Inferior parietal cortex (tissue), 1 donor: Measurements from ENCODE around the gene STAT2.
"Not testable (repeated sequence)": the region's sequence is repeated elsewhere in the genome, so short reads cannot be mapped to it uniquely, and the experiment has no call there.

Experiments
- DNase-seq: peaks from one replicate; pipeline ENCODE4 v3.0.0-alpha.2; 2016; ENCODE audit errors: extremely low spot score

STAT2 gene

DNA sequence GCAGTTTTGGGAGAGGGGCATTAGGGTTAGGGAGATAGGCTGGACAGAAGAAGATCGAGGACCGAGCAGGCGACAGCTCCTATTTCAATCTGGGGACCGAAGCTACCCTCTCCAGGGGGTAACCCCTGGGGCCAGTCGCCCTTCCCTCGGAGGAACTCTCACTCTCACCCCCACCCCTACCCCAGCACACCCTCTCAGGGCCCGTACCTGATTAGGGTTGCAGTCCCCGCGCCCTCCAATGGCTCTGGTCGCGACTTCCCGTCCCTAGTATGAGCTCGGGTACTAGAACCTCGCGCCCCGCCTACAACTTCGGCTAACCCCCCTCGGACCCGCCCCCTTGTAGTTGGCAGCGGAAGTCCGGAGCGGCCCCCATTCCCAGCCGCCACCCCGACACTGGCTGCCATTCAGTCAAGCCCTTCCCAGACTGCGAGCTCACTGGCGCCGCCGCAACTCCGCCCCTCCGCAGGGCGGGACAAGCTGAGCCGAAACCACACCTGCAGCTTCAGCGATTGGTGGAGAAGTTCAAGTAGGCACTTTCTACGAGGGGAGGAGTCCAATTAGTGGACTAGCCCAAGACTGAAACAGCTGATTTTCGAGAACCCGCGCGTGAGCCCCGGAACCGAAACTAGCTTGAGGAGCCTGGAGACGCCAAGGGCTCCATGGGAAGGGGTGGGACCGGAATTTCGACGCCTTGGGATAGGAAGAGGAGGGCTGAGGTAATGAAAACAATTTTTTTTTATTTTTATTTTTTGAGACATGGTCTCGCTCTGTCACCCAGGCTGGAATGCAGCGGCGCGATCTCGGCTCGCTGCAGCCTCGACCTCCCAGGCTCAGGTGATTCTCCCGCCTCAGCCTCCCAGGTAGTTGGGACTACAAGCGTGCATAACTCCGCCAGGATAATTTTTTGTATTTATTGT lies at the start of gene STAT2:
TSS of gene STAT2 (minus strand) at position 257 of the 917 bp plus-strand sequence. CDS start 3,536 bp downstream, outside the sequence.
- peak; percentile 99 for DNase-seq

DNA sequence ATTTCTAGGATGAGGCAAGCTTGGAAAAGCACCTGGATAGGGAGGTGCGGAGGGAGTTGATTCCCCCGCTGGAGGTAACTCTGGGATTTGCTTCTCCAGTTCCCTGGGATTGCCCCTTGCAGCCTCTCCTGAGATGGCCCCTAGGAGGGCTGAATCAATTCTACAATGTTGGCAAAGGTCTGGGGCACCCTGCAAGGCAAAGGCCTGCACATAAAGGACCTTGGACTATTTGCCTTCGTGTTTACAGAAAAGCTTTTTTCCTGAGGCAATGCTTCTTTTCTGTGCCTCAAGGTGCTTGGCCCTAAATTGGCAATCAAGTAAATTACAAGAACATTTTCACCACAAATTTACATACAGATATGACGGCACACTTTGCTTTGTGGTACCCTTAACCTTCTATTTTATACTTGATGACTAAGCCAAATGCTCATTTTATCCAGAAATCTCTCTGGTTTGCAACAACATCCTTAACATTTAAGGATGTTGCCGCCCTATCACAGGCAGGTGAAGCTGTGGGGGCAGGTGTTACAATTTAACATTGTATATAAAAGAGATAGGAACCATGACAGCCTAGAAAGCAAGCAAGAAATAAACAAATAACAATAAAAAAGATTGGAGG lies 49.0 kb upstream of the STAT2 start:
- DNase-seq: no peak

DNA sequence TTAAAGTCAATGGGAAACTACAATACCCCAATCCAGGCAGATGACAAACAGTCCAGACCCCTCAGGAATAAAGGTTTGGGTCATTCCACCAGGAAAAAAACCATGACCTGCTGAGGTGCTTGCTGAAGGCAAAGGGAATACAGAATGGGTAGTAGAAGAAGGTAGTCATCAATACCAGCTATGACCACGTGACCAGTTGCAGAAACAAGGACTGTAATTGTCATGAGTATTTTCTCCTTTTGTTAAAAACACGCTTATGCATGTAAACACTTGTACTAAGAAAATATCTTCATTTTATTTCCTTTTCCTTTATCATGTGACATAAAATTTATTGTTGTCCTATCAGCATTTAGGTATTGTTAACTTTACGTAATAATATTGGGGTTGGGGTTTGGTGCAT lies 44.3 kb upstream of the STAT2 start:
- not testable (repeated sequence) for DNase-seq

DNA sequence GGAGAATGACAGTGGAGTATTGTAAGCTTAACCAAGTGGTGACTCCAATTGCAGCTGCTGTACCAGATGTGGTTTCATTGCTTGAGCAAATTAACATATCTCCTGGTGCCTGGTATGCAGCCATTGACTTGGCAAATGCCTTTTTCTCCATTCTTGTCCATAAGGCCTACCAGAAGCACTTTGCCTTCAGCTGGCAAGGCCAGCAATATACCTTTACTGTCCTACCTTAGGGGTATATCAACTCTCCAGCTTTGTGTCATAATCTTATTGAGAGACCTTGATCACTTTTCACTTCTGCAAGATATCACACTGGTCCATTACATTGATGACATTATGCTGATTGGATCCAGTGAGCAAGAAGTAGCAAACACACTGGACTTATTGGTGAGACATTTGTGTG lies 41.7 kb upstream of the STAT2 start:
- not testable (repeated sequence) for DNase-seq

DNA sequence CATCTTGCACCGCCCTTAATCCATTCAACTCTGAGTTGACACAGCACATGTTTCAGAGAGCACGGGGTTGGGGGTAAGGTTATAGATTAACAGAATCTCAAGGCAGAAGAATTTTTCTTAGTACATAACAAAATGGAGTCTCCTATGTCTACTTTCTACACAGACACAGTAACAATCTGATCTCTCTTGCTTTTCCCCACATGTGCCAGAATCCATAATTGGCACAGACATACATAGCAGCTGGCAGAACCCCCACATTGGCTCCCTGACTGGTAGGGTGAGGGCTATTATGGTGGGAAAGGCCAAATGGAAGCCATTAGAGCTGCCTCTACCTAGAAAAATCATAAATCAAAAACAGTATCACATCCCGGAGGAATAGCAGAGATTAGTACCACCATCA lies 41.2 kb upstream of the STAT2 start:
- not testable (repeated sequence) for DNase-seq

DNA sequence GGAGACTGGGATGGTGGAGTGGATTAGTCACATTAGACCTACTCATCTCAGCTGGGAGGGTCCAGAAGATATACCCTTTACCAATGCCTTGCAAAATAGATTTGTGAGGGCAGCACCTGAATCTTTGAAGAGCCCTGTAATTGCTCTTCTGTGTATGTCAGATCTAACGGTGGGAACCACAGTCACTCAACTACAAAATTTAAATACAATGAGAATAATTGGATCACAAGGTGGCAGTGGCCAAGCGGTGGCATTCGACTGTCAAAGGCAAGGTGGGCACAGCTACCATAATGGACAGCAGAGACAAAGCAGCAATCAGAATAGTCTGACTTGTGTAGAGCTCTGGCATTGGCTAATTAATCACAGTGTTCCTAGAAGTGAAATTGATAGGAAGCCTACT lies 39.6 kb upstream of the STAT2 start:
- not testable (repeated sequence) for DNase-seq

DNA sequence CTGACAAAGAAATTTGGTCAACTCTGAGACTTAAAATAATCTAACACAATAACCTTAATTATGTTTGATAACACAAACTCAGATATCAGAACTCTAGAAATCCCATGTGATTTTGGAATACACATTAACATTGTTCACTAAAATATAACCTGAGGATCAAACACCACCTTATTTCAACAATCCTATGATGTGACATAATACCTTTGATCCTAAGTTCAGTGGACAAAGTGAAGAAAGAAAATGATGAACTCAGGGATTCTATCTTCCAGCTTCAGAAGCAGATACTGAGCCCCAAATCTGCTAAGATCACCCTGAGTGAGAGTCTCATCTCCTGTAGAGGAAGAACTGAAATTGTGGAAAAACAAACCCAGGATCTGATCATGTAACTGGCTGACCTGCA lies 38.4 kb upstream of the STAT2 start:
- DNase-seq: no peak

DNA sequence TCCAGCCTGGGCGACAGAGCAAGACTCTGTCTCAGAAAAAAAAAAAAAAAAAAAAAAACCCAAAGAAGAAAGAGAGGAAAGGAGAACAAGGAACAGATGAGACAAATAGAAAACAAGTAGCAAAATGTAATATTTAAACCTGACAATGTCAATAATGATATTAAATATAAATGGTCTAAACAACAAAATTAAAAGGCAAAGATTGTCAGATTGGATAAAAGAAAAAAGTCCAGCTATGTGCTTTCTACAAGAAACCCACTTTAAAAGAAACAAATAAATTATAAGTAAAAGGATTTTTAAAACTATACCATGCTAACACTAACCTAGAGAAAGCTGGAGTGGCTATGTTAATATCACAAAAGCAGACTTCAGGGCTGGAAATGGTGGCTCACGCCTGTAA lies 32.4 kb upstream of the STAT2 start:
- no peak for DNase-seq

DNA sequence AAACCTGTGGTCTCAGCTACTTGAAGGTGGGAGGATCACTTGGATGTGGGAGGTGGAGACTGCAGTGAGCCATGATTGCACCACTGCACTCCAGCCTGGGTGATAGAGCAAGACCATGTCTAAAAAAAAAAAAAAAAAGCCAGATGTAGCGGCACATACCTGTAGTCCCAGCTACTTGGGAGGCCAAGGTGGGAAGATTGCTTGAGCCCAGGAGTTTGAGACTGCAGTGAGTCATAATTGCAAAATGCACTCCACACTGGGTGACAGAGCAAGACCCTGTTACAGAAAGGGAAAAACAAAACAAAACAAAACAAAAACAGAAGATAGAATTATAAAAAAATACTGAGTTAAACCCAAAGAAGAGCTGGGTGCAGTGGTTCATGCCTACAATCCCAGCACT lies 31.8 kb upstream of the STAT2 start:
- no peak for DNase-seq

DNA sequence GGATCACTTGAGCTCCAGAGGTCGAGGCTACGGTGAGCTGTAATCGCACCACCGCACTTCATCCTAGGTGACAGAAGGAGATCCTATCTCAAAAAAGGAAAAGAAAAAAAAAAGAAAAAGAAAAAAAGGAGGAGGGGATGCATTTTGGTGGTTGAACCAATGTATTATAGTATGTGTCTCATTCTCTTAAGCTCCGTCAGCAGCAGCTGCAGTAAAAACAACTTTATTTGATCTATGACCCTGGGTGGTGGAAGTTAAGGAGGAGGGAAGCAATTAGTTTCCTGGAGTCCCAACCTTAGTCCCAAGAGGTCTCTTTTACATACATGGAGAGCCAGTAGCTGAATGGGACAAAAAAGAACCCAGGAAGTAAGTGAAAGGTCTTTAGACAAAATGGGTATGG lies 29.5 kb upstream of the STAT2 start:
- DNase-seq: no peak

DNA sequence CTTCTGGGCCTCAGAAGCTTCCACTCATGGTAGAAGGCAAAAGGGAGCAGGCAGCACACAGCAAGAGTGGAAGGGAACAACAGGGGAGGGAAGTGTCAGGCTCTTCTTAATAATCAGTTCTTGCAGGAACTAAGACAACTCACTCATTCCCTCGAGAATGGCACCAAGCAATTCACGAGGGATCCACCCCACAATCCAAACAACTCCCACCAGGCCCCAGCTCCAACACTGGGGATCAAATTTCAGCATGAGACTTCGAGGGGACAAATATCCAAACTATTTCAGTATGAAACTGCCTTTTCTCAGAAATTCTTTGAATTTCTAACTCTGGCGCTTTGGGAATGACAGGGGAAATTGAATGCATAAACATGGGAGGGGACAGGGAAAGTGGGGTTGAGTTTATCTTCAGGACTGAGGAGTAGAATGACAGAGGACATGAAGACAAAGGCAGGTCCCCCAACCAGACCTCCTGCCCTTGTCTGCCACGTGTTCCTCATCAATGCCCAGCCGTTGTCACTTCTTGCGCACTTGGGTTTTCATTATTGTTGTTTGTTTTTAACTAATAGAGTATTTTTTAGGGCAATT lies 27.3 kb upstream of the STAT2 start:
- DNase-seq: no peak

DNA sequence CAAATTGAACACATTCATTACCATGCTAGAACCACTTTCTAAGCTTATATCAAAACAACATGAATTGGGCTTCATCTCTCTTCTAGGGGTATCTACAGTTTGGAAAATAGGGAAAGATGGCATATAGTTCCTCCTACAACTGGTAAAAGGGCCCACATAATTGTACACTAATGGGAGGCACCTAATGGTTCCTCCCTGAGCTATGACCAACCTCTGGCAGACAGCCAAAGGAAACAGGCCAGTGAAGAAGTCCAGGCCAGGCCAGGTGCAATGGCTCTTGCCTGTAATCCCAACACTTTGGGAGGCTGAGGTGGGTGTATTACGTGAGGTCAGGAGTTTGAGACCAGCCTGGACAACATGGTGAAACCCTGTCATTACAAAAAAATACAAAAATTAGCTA lies 26.0 kb upstream of the STAT2 start:
- DNase-seq: no peak

DNA sequence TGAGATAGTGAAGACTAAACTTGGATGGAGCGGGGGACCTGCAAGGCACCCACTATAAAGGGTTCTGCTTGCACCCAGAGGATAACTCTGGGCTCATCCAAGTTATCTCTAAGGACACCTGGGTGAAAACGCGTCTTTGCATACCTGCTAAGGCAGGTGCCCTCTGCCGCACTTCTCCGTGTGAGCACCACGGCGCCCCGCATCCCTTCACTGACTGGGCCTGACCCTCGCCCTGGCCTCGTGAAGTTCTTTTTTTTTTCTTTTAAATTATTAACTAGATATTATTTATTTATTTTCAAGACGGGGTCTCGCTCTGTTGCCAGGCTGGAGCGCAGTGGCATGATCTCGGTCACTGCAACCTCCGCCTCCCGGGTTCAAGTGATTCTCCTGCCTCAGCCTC lies 22.7 kb upstream of the STAT2 start:
- no peak for DNase-seq

DNA sequence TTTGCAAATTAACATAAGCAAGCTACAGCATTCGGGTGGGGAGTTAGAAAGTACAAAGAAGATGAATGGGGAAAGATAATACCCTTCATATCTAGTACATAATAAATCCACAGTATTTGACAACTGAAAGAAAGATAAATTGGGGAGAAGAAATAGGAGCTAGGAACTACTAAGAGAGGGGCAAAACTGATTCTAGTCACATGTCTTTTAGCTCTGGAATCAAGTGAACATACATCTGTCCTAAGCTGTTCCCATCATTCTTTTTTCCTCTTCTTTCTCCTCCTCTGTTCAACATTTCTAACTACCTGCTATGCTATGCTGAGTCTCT lies 18.0 kb upstream of the STAT2 start:
- no peak for DNase-seq

DNA sequence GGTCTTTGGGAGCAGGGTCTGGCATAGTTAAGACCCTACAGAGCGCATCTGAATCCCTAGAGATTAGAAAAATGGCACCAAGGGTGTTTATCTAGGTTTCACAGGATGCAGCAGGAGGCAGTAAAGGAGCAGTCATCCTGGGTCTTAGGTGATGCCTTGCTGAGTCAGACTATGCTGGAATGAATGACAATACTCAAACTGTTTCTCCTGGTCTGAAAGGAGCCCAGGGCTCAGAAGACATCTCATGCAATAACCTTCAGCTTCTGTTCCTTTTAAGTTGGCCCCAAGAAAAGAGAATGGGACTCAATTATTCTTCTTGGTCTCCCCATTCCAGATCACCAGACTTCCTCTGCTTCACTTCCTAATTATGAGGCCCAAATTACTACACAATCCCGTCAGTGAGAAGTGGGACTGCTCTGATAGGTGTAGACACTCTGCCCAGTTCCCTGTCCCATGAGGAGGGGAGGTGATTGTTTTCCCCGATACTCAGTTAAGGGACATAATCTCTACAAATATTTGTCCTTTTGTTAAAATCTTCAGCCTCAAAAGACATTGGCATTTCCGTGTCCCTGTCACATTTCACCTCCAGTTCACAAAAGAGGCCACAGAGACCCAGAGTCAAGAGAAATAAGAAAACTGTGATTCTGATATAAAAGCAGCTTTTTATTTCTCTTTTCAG lies 17.5 kb upstream of the STAT2 start:
- no peak for DNase-seq

DNA sequence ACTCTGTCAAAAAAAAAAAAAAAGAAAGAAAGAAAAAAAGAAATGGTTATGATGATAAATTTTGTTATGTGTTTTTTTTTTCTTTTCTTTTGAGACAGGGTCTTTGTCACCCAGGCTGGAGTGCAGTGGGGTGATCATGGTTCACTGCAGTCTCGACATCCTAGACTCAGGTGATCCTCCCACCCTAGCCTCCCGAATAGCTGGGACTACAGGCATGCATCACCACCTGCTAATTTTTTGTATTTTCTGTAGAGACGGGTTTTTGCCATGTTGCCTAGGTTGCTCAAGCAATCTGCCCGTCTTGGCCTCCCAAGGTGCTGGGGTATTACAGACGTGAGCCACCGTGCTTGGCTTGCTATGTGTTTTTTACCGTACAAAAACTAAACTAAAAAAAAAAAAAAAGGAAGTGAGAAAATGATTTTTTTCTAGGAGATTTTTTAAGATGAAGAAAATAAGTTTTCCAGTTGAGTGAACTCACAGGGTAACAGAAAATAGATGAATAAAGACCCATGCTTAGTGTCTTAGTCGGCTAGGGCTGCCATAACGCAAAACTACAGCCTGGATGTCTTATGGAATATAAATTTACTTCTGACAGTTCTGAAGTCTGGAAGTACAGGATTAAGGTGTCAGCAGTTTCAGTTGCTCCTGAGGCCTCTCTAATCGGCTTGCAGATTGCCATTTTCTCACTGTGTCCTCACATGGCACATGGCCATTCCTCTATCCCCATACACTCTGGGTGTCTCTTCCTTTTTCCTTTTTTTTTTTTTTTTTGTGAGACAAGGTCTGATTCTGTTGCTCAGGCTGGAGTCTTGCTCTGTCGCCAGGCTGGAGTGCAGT lies 15.9 kb upstream of the STAT2 start:
- no peak for DNase-seq

DNA sequence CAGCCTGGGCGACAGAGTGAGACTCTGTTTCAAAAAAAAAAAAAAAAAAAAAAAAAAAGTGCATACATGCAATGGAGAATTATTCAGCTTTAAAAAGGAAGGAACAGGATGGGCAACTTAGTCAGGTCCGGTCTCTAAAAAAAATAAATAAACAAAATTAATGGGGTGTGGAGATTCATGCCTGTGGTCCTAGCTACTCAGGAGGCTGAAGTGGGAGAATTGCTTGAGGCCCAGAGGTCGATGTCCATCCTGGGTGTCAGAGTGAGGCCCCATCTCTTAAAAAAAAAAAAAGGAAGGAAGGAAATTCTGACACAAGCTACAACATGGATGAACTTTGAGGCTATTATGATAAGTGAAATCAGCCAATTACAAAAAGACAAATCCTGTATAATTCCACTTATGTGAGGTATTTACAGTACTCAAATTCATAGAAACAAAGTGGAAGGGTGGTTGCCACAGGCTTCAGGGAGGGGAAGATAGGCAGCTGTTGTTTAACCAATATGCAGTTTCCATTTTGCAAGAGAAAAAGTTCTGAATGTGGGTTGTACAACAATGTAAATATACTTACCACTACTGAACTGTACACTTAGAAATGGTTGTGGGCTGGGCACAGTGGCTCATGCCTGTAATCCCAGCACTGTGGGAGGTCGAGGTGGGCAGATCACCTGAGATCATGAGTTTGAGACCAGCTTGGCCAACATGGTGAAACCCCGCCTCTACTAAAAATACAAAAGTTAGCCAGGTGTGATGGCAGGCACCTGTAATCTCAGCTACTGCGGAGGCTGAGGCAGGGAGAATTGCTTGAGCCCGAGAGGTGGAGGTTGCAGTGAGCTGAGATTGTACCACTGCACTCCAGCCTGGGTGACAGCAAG lies 15.1 kb upstream of the STAT2 start:
- DNase-seq: no peak

DNA sequence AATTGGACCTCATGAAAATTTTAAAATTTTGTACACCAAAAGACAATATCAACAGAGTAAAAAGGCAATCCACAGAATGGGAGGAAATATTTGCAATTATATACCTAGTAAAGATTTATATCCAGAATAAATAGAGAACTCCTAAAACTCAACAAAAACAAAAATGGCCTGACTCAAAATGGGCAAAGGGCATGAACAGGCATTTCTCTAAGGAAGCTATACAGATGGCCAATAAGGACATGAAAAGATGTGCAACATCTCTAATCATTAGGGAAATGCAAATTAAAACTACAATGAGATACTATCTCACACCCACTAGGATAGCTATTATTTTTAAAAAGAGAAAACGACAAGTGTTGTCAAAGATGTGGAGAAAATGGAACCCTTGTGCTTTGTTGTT lies 13.6 kb upstream of the STAT2 start:
- DNase-seq: no peak

DNA sequence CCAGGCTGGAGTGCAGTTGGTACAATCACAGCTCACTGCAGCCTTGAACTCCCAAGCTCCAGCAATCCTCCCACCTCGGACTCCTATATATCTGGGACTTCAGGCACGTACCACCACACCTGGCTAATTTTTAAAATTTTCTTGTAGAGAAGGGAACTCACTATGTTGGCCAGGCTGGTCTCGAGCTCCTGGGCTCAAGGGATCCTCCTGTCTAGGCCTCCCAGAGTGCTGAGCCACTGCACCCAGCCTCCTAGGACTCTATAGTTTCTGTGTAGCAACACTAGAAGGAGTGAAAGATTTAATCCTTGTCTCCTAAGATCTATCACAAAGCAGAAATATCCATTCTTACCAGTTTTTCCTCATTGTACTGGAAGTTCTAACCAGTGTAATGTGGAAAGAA lies 7.0 kb upstream of the STAT2 start:
- DNase-seq: no peak
